Astrocyte of the cerebellum (primary cell): Measurements from ENCODE around the gene GRID2.

ENCODE experiments used
- DNase-seq: peaks from one replicate; pipeline ENCODE4 v3.0.0-alpha.2; 2011; ENCODE audit warnings: low read depth
- H3K4me3 ChIP-seq: 2 replicates; pipeline ENCODE4 v1.5.1; 2011; ENCODE audit warnings: mild to moderate bottlenecking, low read depth, low read length, moderate library complexity
- CTCF ChIP-seq: IDR thresholded peaks from 2 replicates; pipeline ENCODE4 v1.5.1; 2012; ENCODE audit warnings: low read length, low read depth, moderate library complexity, mild to moderate bottlenecking; ENCODE audit errors: missing control alignments
- in situ Hi-C: cut with HindIII; loops from 2 replicates; pipeline ENCODE4 v1.10.0; 2017; ENCODE audit warnings: low sequenced_read_pairs

The GRID2 gene

GRCh38 chr4:93478805-93479204 lies 1175.0 kb downstream of the GRID2 start:
- no peak overlapping the region for H3K4me3 ChIP-seq
- TF ChIP-seq CTCF, result no peak
- in situ Hi-C loops, result no loop called here
- no peak for DNase-seq

GRCh38 chr4:93480452-93480851 lies 1176.7 kb downstream of the GRID2 start:
- no peak for DNase-seq
- no peak for TF ChIP-seq CTCF
- in situ Hi-C loops, result no loop called here

GRCh38 chr4:93495346-93495745 lies 1191.6 kb downstream of the GRID2 start:
- DNase-seq, result no peak
- in situ Hi-C loops, result no loop called here
- no peak for TF ChIP-seq CTCF
- H3K4me3 ChIP-seq, result no peak overlapping the region

More at GRCh38 chr4:93480452-93480851, 1176.7 kb downstream of the GRID2 start:
- no peak overlapping the region for H3K4me3 ChIP-seq

GRCh38 chr4:93501244-93501643 lies 1197.5 kb downstream of the GRID2 start:
- in situ Hi-C loops, result no loop called here
- no peak for DNase-seq
- H3K4me3 ChIP-seq, result no peak overlapping the region
- TF ChIP-seq CTCF, result no peak

GRCh38 chr4:93501946-93502345 lies 1198.2 kb downstream of the GRID2 start:
- TF ChIP-seq CTCF, result no peak
- in situ Hi-C loops, result no loop called here
- no peak overlapping the region for H3K4me3 ChIP-seq
- DNase-seq, result no peak

GRCh38 chr4:93502991-93503390 lies 1199.2 kb downstream of the GRID2 start:
- no peak overlapping the region for H3K4me3 ChIP-seq
- in situ Hi-C loops, result no loop called here
- TF ChIP-seq CTCF, result no peak
- no peak for DNase-seq

- DNase-seq, result no peak
- in situ Hi-C loops, result no loop called here
- no peak for TF ChIP-seq CTCF
- no peak overlapping the region for H3K4me3 ChIP-seq
Observed at GRCh38 chr4:93513851-93514250, 1210.1 kb downstream of the GRID2 start.
